Activated CD8-positive, alpha-beta memory T cell treated with anti-CD3 and anti-CD28 coated beads, Interleukin-2, amount 10 ng/mL, durations not matched to agents 7 days and 5 days (primary cell): ENCODE data around the gene SLC1A3. TPM values are rescaled to one million over a fixed set of nuclear protein-coding genes. Genes with fewer than 3 reads are reported as not detected.
"Not testable (repeated sequence)": the region's sequence is repeated elsewhere in the genome, so short reads cannot be mapped to it uniquely, and the experiment has no call there.

Experiments used
- ATAC-seq: fragments of 150-1000 bp; cut with Tn5 transposase; one replicate; pipeline ENCODE4 v1.10.0; 2021; ENCODE audit warnings: moderate library complexity
- CTCF ChIA-PET: fragments of 350-600 bp; sonication (Branson Sonifier 250); formaldehyde crosslinking; loops from one replicate; lab custom pipeline; 2021; ENCODE audit warnings: antibody characterized with exemption; lab: Charles Lee
- DNase-seq: peaks from one replicate; pipeline ENCODE4 v3.0.0-alpha.2; 2020
- H3K27ac Mint-ChIP-seq: one replicate; pipeline ENCODE4 v1.8.0; 2021; ENCODE audit warnings: mild to moderate bottlenecking, mixed read lengths
- H3K27me3 Mint-ChIP-seq: one replicate; pipeline ENCODE4 v1.8.0; 2021; ENCODE audit warnings: mixed read lengths
- H3K36me3 Mint-ChIP-seq: one replicate; pipeline ENCODE4 v1.8.0; 2021; ENCODE audit warnings: mild to moderate bottlenecking, mixed read lengths
- H3K4me1 Mint-ChIP-seq: one replicate; pipeline ENCODE4 v1.8.0; 2021; ENCODE audit warnings: mixed read lengths
- H3K4me3 Mint-ChIP-seq: one replicate; pipeline ENCODE4 v1.8.0; 2021; ENCODE audit warnings: mild to moderate bottlenecking, moderate library complexity, mixed read lengths
- H3K9me3 Mint-ChIP-seq: one replicate; pipeline ENCODE4 v1.8.0; 2022; ENCODE audit warnings: low read depth, mixed read lengths
- total RNA-seq, 2 experiments: library from RNA; stranded (reverse); gene quantifications; one replicate each; pipeline ENCODE4 v1.2.3, GENCODE V29; 2021

SLC1A3 gene
- total RNA-seq, result not detected

GRCh38 chr5:36606428-36607113 lies at the start of gene SLC1A3:
TSS of gene SLC1A3 (plus strand) at chr5:36606606. CDS start at chr5:36608424, 1,818 bp downstream.
- H3K27me3 Mint-ChIP-seq, result peaks cover 74% of the 10 kb centered on the region
- H3K4me1 Mint-ChIP-seq, result peaks cover 20% of the 10 kb centered on the region
- H3K27ac Mint-ChIP-seq, result no peak within 1 kb of the TSS
- DNase-seq, result peak; percentile 73
- ATAC-seq, result peak; percentile 89
- H3K36me3 Mint-ChIP-seq, result no peaks in the 10 kb centered on the region
- CTCF ChIA-PET, result interaction anchor here (1.7 kb wide), 1 partner anchor 100 kb away, joined by 3 read pairs; no protein-coding TSS in a partner anchor
- H3K9me3 Mint-ChIP-seq, result no peaks in the 10 kb centered on the region
- H3K4me3 Mint-ChIP-seq, result peak within 1 kb of the TSS; percentile 74

GRCh38 chr5:36558641-36559040 lies 47.8 kb upstream of the SLC1A3 start:
- H3K27me3 Mint-ChIP-seq, result peaks cover 6% of the 10 kb centered on the region
- DNase-seq (no peak), ATAC-seq (no peak)
- H3K36me3 Mint-ChIP-seq, result no peaks in the 10 kb centered on the region
- CTCF ChIA-PET, result no interaction called here
- no peak overlapping the region for H3K4me3 Mint-ChIP-seq
- H3K27ac Mint-ChIP-seq, result no peak overlapping the region
- peaks cover 2% of the 10 kb centered on the region for H3K9me3 Mint-ChIP-seq
- H3K4me1 Mint-ChIP-seq, result no peaks in the 10 kb centered on the region

- Mint-ChIP-seq H3K36me3 (no peaks in the 10 kb centered on the region), H3K4me1 (no peaks in the 10 kb centered on the region), H3K27me3 (peaks cover 4% of the 10 kb centered on the region), H3K9me3 (peaks cover 2% of the 10 kb centered on the region), H3K4me3 (no peak overlapping the region), H3K27ac (no peak overlapping the region)
- no peak for ATAC-seq
- CTCF ChIA-PET, result no interaction called here
- DNase-seq, result no peak
These were observed 44.8 kb upstream of the SLC1A3 start for GRCh38 chr5:36561601-36562000.

- CTCF ChIA-PET, result no interaction called here
- H3K36me3 Mint-ChIP-seq, result no peaks in the 10 kb centered on the region
- no peak for ATAC-seq
These were observed 36.9 kb upstream of the SLC1A3 start for GRCh38 chr5:36569491-36569890.

GRCh38 chr5:36570301-36571095 lies 35.9 kb upstream of the SLC1A3 start:
- no peak for DNase-seq
- Mint-ChIP-seq H3K4me1 (no peaks in the 10 kb centered on the region), H3K36me3 (no peaks in the 10 kb centered on the region), H3K27ac (no peak overlapping the region), H3K27me3 (peaks cover 8% of the 10 kb centered on the region), H3K9me3 (no peaks in the 10 kb centered on the region), H3K4me3 (no peak overlapping the region)
- ATAC-seq, result no peak
- CTCF ChIA-PET, result no interaction called here

More at GRCh38 chr5:36569491-36569890, 36.9 kb upstream of the SLC1A3 start:
- no peaks in the 10 kb centered on the region for H3K9me3 Mint-ChIP-seq
- peaks cover 6% of the 10 kb centered on the region for H3K27me3 Mint-ChIP-seq
- no peak for DNase-seq
- H3K4me3 Mint-ChIP-seq, result no peak overlapping the region
- no peaks in the 10 kb centered on the region for H3K4me1 Mint-ChIP-seq
- no peak overlapping the region for H3K27ac Mint-ChIP-seq

GRCh38 chr5:36571401-36572042 lies 34.9 kb upstream of the SLC1A3 start:
- CTCF ChIA-PET, result no interaction called here
- DNase-seq (no peak), ATAC-seq (no peak)
- no peaks in the 10 kb centered on the region for H3K9me3 Mint-ChIP-seq
- peaks cover 8% of the 10 kb centered on the region for H3K27me3 Mint-ChIP-seq
- H3K27ac Mint-ChIP-seq, result no peak overlapping the region
- no peak overlapping the region for H3K4me3 Mint-ChIP-seq
- no peaks in the 10 kb centered on the region for H3K36me3 Mint-ChIP-seq
- no peaks in the 10 kb centered on the region for H3K4me1 Mint-ChIP-seq

- no peaks in the 10 kb centered on the region for H3K36me3 Mint-ChIP-seq
- peaks cover 6% of the 10 kb centered on the region for H3K27me3 Mint-ChIP-seq
- no peak overlapping the region for H3K27ac Mint-ChIP-seq
- no peak overlapping the region for H3K4me3 Mint-ChIP-seq
- no peaks in the 10 kb centered on the region for H3K9me3 Mint-ChIP-seq
- H3K4me1 Mint-ChIP-seq, result no peaks in the 10 kb centered on the region
- DNase-seq, result no peak
- CTCF ChIA-PET, result no interaction called here
- ATAC-seq, result no peak
These were observed 33.0 kb upstream of the SLC1A3 start for GRCh38 chr5:36573438-36573837.

- no peak for DNase-seq
- no peak overlapping the region for H3K27ac Mint-ChIP-seq
- CTCF ChIA-PET, result no interaction called here
- H3K27me3 Mint-ChIP-seq, result peaks cover 2% of the 10 kb centered on the region
- H3K4me3 Mint-ChIP-seq, result no peak overlapping the region
- ATAC-seq, result no peak
- H3K9me3 Mint-ChIP-seq, result no peaks in the 10 kb centered on the region
- no peaks in the 10 kb centered on the region for H3K36me3 Mint-ChIP-seq
- no peaks in the 10 kb centered on the region for H3K4me1 Mint-ChIP-seq
These were observed 31.0 kb upstream of the SLC1A3 start for GRCh38 chr5:36575361-36575781.

- CTCF ChIA-PET, result no interaction called here
- H3K36me3 Mint-ChIP-seq, result no peaks in the 10 kb centered on the region
- no peaks in the 10 kb centered on the region for H3K4me1 Mint-ChIP-seq
- H3K9me3 Mint-ChIP-seq, result no peaks in the 10 kb centered on the region
- DNase-seq, result no peak
- H3K4me3 Mint-ChIP-seq, result no peak overlapping the region
- no peak overlapping the region for H3K27ac Mint-ChIP-seq
- peaks cover 2% of the 10 kb centered on the region for H3K27me3 Mint-ChIP-seq
- no peak for ATAC-seq
These were observed 29.7 kb upstream of the SLC1A3 start for GRCh38 chr5:36576721-36577120.

GRCh38 chr5:36579858-36580257 lies 26.5 kb upstream of the SLC1A3 start:
- H3K36me3 Mint-ChIP-seq, result not testable (repeated sequence)

GRCh38 chr5:36581070-36581469 lies 25.3 kb upstream of the SLC1A3 start:
- CTCF ChIA-PET, result no interaction called here
- H3K27ac Mint-ChIP-seq, result no peak overlapping the region
- DNase-seq (no peak), ATAC-seq (no peak)
- H3K9me3 Mint-ChIP-seq, result no peaks in the 10 kb centered on the region
- H3K4me1 Mint-ChIP-seq, result no peaks in the 10 kb centered on the region
- H3K4me3 Mint-ChIP-seq, result no peak overlapping the region
- H3K27me3 Mint-ChIP-seq, result peaks cover 3% of the 10 kb centered on the region
- H3K36me3 Mint-ChIP-seq, result no peaks in the 10 kb centered on the region

More at GRCh38 chr5:36579858-36580257, 26.5 kb upstream of the SLC1A3 start:
- DNase-seq, H3K9me3 Mint-ChIP-seq, H3K27ac Mint-ChIP-seq, ATAC-seq, CTCF ChIA-PET, H3K4me3 Mint-ChIP-seq, H3K27me3 Mint-ChIP-seq, H3K4me1 Mint-ChIP-seq: not testable (repeated sequence)

GRCh38 chr5:36584009-36584875 lies 22.2 kb upstream of the SLC1A3 start:
- Mint-ChIP-seq H3K36me3 (no peaks in the 10 kb centered on the region), H3K27ac (no peak overlapping the region), H3K4me1 (no peaks in the 10 kb centered on the region), H3K4me3 (no peak overlapping the region), H3K9me3 (no peaks in the 10 kb centered on the region), H3K27me3 (peaks cover 7% of the 10 kb centered on the region)
- no peak for DNase-seq
- no peak for ATAC-seq
- CTCF ChIA-PET, result no interaction called here

GRCh38 chr5:36585701-36586100 lies 20.7 kb upstream of the SLC1A3 start:
- no peaks in the 10 kb centered on the region for H3K4me1 Mint-ChIP-seq
- DNase-seq, result no peak
- CTCF ChIA-PET, result no interaction called here

More at GRCh38 chr5:36585701-36586100, 20.7 kb upstream of the SLC1A3 start:
- no peak for ATAC-seq
- Mint-ChIP-seq H3K27me3 (peaks cover 7% of the 10 kb centered on the region), H3K36me3 (no peaks in the 10 kb centered on the region), H3K9me3 (no peaks in the 10 kb centered on the region), H3K4me3 (no peak overlapping the region), H3K27ac (no peak overlapping the region)
